Sigmoid colon (tissue), 7 donors: ENCODE measurements around the gene SYT13. TPM values are rescaled to one million over a fixed set of nuclear protein-coding genes. Genes with fewer than 3 reads are reported as not detected.
"Not testable (repeated sequence)": the region's sequence is repeated elsewhere in the genome, so short reads cannot be mapped to it uniquely, and the experiment has no call there.

Experiments used
- DNase-seq: peaks from one replicate; pipeline ENCODE4 v3.0.0-alpha.2; 2019
- H3K27ac ChIP-seq, 4 donors: fragments of 200-600 bp; sonication (generic); one replicate each; pipeline ENCODE4 v1.5.1; 2016 to 2019; ENCODE audit warnings: mild to moderate bottlenecking in 1 of 4
- H3K27me3 ChIP-seq, 3 donors: fragments of 200-600 bp; sonication (generic); one replicate each; pipeline ENCODE4 v1.5.1; 2019; ENCODE audit warnings: mild to moderate bottlenecking in 1 of 3
- H3K36me3 ChIP-seq, 4 donors: fragments of 200-600 bp; sonication (generic); one replicate each; pipeline ENCODE4 v1.5.1; 2016 to 2019
- H3K4me1 ChIP-seq, 4 donors: fragments of 200-600 bp; sonication (generic); one replicate each; pipeline ENCODE4 v1.5.1; 2017 to 2019
- H3K4me3 ChIP-seq, 4 donors: fragments of 200-600 bp; sonication (generic); one replicate each; pipeline ENCODE4 v1.5.1; 2017 to 2019; ENCODE audit warnings: mild to moderate bottlenecking in 2 of 4, moderate library complexity in 1 of 4
- H3K9me3 ChIP-seq, 4 donors: fragments of 200-600 bp in 3 of 4; sonication (generic) in 3 of 4; one replicate each; pipeline versions ENCODE4 v1.5.1 to v1.6.1; 2013 to 2019
- EP300 ChIP-seq, 4 donors: sonication (generic); formaldehyde crosslinking; IDR thresholded peaks; one replicate each; pipeline ENCODE4 v1.6.1; 2017; ENCODE audit warnings: antibody characterized with exemption in 4 of 4
- POLR2A ChIP-seq, 2 donors: fragments of 450-650 bp; IDR thresholded peaks; one replicate each; pipeline ENCODE4 v1.6.1; 2016; ENCODE audit warnings: antibody characterized with exemption in 2 of 2, mild to moderate bottlenecking in 2 of 2, moderate library complexity in 2 of 2
- POLR2AphosphoS5 ChIP-seq, 4 donors: sonication (generic); formaldehyde crosslinking; IDR thresholded peaks; one replicate each; pipeline ENCODE4 v1.6.1; 2017; ENCODE audit warnings: antibody characterized with exemption in 4 of 4
- WGBS, 2 donors: extraction: QIAGEN DNeasy Blood & Tissue Kit; methylation state at CpG; one replicate each; pipeline ENCODE4 v1.1.7; 2013; 5-methylcytosine and 5-hydroxymethylcytosine counted together
- intact Hi-C: fragments of 100-400 bp; cut with DNase I; formaldehyde crosslinking; loops from one replicate; pipeline ENCODE4 v1.15.1; 2023
- polyA plus RNA-seq, 3 donors: library from polyadenylated mRNA; stranded (reverse); fragments of 200-250 nt; gene quantifications; one replicate each; pipeline ENCODE4 v1.2.3, GENCODE V29; 2013
- total RNA-seq, 4 donors: library from RNA; depleted of rRNA; stranded (reverse); fragments of >200 nt; gene quantifications; one replicate each; pipeline ENCODE4 v1.1.0, GENCODE V29; 2016
- TF ChIP-seq, protein P1 (sequence below), 4 experiments: fragments of 450-650 bp in 3 of 4; fragments of 200-600 bp in 1 of 4; IDR thresholded peaks; one replicate each; pipeline ENCODE4 v1.5.1; 2016 to 2019; ENCODE audit warnings: antibody characterized with exemption in 4 of 4, mild to moderate bottlenecking in 3 of 4, moderate library complexity in 2 of 4
- donor health status: healthy with polysubstance abuse.
- donor health status: Bipolar disorder and iron deficiency.
- donor health status: healthy.

The SYT13 gene
- total and polyA plus RNA-seq, 7 donors = 2.0 to 8.1 (median 3.9) TPM

DNA sequence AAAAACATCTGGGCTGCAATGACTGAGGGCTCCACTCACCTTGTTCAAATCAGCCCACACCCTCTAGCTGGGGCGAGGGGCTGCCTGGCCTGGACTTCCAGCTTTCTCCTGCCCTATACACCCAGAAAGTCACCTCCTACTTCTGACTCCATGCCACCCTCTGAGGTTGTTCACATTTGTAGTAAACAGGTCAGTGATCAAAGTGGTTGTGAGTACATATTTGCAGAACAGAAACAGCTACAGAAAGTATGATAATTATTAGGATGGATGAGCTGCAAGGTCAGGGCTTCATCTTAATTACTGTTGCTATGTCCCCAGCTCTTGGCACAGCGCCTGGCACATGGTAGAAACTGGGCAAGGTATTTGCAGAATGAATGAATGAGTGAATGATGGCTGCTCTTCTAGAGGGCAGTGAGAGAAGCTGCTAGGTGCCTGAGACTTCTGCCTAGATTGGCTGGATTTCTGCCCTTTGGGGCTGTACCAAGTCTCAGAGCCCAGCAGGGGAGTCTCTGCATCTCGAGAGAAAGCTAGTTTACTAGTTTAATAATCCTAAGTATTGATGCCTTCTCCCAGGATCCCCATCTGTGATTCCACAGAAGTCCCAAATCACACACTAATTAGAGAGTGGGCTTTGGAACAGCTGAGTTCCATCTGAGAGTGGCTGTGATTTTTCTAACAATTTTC, 36.0 kb downstream of the SYT13 start:
- intact Hi-C loops = no loop called here
- 68 to 80% methylated on average over 3 of the region's 3 CpGs for WGBS, 2 donors

DNA sequence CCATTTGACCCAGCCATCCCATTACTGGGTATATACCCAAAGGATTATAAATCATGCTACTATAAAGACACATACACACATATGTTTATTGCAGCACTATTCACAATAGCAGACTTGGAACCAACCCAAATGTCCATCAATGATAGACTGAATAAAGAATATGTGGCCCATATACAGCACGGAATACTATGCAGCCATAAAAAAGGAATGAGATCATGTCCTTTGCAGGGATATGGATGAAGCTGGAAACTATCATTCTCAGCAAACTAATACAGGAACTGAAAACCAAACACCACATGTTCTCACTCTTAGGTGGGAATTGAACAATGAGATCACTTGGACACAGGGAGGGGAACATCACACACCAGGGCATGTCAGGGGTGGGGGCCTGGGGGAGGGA, 36.8 kb downstream of the SYT13 start:
- H3K36me3 ChIP-seq, H3K4me3 ChIP-seq, H3K4me1 ChIP-seq, intact Hi-C loops, H3K27me3 ChIP-seq, H3K27ac ChIP-seq, DNase-seq, H3K9me3 ChIP-seq: not testable (repeated sequence)
- WGBS, 2 donors = 77 to 86% methylated on average over 1 of the region's 1 CpG

More for the DNA sequence above, 36.0 kb downstream of the SYT13 start:
- Histone ChIP-seq H3K4me1 (no peaks in the 10 kb centered on the region), H3K27me3 (no peaks in the 10 kb centered on the region), H3K27ac (no peak overlapping the region), H3K9me3 (no peaks in the 10 kb centered on the region), H3K36me3 (no peaks in the 10 kb centered on the region), H3K4me3 (no peak overlapping the region)
- DNase-seq = no peak
- TF ChIP-seq EP300 (IDR thresholded peaks at IDR 0.05) (no peak), POLR2AphosphoS5 (IDR thresholded peaks at IDR 0.05) (no peak), POLR2A (IDR thresholded peaks at IDR 0.05) (no peak)
- TF ChIP-seq, protein P1, sequence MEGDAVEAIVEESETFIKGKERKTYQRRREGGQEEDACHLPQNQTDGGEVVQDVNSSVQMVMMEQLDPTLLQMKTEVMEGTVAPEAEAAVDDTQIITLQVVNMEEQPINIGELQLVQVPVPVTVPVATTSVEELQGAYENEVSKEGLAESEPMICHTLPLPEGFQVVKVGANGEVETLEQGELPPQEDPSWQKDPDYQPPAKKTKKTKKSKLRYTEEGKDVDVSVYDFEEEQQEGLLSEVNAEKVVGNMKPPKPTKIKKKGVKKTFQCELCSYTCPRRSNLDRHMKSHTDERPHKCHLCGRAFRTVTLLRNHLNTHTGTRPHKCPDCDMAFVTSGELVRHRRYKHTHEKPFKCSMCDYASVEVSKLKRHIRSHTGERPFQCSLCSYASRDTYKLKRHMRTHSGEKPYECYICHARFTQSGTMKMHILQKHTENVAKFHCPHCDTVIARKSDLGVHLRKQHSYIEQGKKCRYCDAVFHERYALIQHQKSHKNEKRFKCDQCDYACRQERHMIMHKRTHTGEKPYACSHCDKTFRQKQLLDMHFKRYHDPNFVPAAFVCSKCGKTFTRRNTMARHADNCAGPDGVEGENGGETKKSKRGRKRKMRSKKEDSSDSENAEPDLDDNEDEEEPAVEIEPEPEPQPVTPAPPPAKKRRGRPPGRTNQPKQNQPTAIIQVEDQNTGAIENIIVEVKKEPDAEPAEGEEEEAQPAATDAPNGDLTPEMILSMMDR (IDR thresholded peaks at IDR 0.05) = no peak

DNA sequence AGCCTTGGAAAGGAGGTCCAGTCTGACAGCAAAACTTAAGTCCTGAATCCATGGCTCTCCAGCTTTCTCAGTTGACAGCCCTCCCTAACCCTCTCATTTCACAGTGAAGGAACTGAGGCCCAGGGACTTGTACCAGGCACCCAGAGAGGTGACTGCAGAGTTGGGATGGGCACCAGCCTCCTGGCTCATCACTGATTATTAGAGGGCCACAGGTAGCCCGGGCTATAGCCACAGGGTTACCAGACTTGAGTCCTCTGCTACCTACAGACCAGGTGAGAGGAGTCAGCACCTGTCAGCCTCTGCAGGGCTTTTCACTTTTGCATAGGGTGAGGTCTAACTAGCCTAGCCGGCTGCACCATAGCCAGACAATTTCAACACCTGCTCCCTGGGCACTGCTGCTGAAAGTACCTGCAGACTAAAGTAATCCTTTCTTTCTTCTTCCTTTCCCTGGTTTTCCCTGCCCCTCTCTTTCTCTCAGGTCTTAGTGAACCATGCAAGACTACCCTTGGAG, 37.6 kb downstream of the SYT13 start:
- no peak overlapping the region for H3K4me3 ChIP-seq

DNA sequence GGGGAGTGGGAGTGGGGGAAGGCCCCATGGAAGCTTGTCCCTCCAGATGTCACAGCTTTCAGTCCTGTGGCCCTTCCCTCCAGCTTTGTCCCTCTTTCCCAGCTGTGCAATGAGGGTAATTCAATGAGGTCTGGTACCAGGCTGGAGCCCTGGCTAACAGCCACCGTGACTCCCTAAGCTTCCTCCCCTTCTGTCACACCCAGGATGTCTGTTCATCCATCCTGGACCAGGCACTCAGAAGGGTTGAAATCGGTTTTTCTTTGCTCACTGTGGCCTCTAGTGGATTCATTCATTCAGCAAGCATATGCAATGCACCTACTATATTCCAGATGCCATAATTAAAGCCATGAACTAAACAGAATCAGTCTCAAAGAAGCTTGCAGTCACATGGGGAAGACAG, 38.7 kb downstream of the SYT13 start:
- Histone ChIP-seq H3K27me3 (no peaks in the 10 kb centered on the region), H3K4me1 (no peaks in the 10 kb centered on the region), H3K4me3 (no peak overlapping the region), H3K9me3 (no peaks in the 10 kb centered on the region), H3K36me3 (no peaks in the 10 kb centered on the region), H3K27ac (no peak overlapping the region)
- no peak for TF ChIP-seq POLR2A (IDR thresholded peaks at IDR 0.05)
- TF ChIP-seq POLR2AphosphoS5 (IDR thresholded peaks at IDR 0.05) = no peak
- TF ChIP-seq EP300 (IDR thresholded peaks at IDR 0.05) = no peak
- TF ChIP-seq, protein P1 (IDR thresholded peaks at IDR 0.05) = no peak
- DNase-seq = peak; percentile 20
- intact Hi-C loops = no loop called here
- 60 to 65% methylated on average over 2 of the region's 2 CpGs for WGBS, 2 donors

More for the DNA sequence above, 37.6 kb downstream of the SYT13 start:
- no peak for DNase-seq
- Histone ChIP-seq H3K4me1 (no peaks in the 10 kb centered on the region), H3K27me3 (no peaks in the 10 kb centered on the region), H3K36me3 (no peaks in the 10 kb centered on the region), H3K9me3 (no peaks in the 10 kb centered on the region), H3K27ac (no peak overlapping the region)
- intact Hi-C loops = no loop called here
- TF ChIP-seq EP300 (IDR thresholded peaks at IDR 0.05) (no peak), POLR2A (IDR thresholded peaks at IDR 0.05) (no peak), POLR2AphosphoS5 (IDR thresholded peaks at IDR 0.05) (no peak)
- TF ChIP-seq, protein P1 (IDR thresholded peaks at IDR 0.05) = no peak
- WGBS, 2 donors = 63 to 83% methylated on average over 2 of the region's 2 CpGs

DNA sequence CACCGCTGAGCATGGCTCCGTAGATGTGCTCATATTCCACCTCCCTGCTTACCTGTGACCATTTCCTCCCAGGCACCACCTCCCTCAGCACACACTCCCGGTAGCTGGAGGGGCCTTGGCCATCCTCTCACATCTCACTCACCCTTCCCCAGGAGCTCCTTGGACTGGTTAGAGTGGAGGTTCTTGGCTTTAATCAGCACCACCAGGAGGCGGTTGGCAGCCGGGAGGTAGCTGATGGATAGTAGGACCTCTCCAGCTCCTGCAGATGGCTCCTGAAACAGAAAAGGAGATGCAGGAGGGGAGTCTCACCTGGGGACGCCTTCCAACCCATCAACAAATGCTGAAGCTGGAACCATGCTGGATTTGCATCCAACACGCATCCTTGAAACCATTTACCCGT, 39.9 kb downstream of the SYT13 start:
- H3K4me3 ChIP-seq = no peak overlapping the region
- no peaks in the 10 kb centered on the region for H3K36me3 ChIP-seq
- no peaks in the 10 kb centered on the region for H3K4me1 ChIP-seq
- DNase-seq = peak; percentile 39
- 96% methylated on average over 8 of the region's 8 CpGs for WGBS, 2 donors
- H3K9me3 ChIP-seq = no peaks in the 10 kb centered on the region
- TF ChIP-seq POLR2A (IDR thresholded peaks at IDR 0.05) = no peak
- no peak for TF ChIP-seq EP300 (IDR thresholded peaks at IDR 0.05)
- no peak for TF ChIP-seq POLR2AphosphoS5 (IDR thresholded peaks at IDR 0.05)
- TF ChIP-seq, protein P1 (IDR thresholded peaks at IDR 0.05) = no peak
- no peaks in the 10 kb centered on the region for H3K27me3 ChIP-seq
- intact Hi-C loops = no loop called here
- H3K27ac ChIP-seq = no peak overlapping the region
